IMR-90 (cell line): ENCODE measurements around the gene CACYBP. TPM values are rescaled to one million over a fixed set of nuclear protein-coding genes. Genes with fewer than 3 reads are reported as not detected.

Source experiments
- ATAC-seq: fragments of 200-7000 bp; cut with Tn5 transposase; 2 replicates; pipeline ENCODE4 v1.9.1; 2020; ENCODE audit warnings: low read depth, mild to moderate bottlenecking, moderate library complexity
- BruUV-seq: library from RNA; stranded (reverse); fragments of 400-500 nt; replicated peaks from 2 replicates; lab custom pipeline; 2021; lab: Mats Ljungman, UMichigan
- CTCF ChIA-PET: fragments of 300-600 bp; formaldehyde crosslinking; extraction: SDS; loops from one replicate; lab custom pipeline; 2021; ENCODE audit warnings: antibody characterized with exemption; lab: Yijun Ruan, JAX
- POLR2A ChIA-PET: fragments of 300-600 bp; sonication (Branson Sonifier 250); formaldehyde crosslinking; loops from one replicate; lab custom pipeline; 2022; ENCODE audit warnings: antibody characterized with exemption; ENCODE audit not compliant: unreplicated experiment; lab: Charles Lee
- DNase-seq: peaks from one replicate; pipeline ENCODE4 v3.0.0; 2013
- H2AFZ ChIP-seq: replicated peaks from 2 replicates; pipeline ENCODE3; 2013; ENCODE audit warnings: low read length, mild to moderate bottlenecking; ENCODE audit not compliant: poor library complexity
- H2AK5ac ChIP-seq: 2 replicates; pipeline ENCODE4 v1.6.1; 2013; ENCODE audit warnings: low read depth, low read length, inconsistent platforms
- H2AK9ac ChIP-seq: replicated peaks from 2 replicates; pipeline ENCODE3; 2013; ENCODE audit warnings: mild to moderate bottlenecking, low read depth, low read length, moderate library complexity; ENCODE audit not compliant: poor library complexity
- H2BK120ac ChIP-seq: 2 replicates; pipeline ENCODE4 v1.6.1; 2013; ENCODE audit warnings: low read depth, low read length, inconsistent platforms
- H2BK15ac ChIP-seq: 3 replicates; pipeline ENCODE4 v1.6.1; 2013; ENCODE audit warnings: low read depth, low read length, inconsistent platforms
- H2BK20ac ChIP-seq: 2 replicates; pipeline ENCODE4 v1.6.1; 2013; ENCODE audit warnings: low read depth, mild to moderate bottlenecking, inconsistent platforms, low read length, moderate library complexity
- H2BK5ac ChIP-seq: 2 replicates; pipeline ENCODE4 v1.6.1; 2013; ENCODE audit warnings: mild to moderate bottlenecking, low read depth, low read length, inconsistent platforms; ENCODE audit not compliant: poor library complexity, severe bottlenecking
- H3K14ac ChIP-seq: replicated peaks from 2 replicates; pipeline ENCODE4 v1.6.1; 2013; ENCODE audit warnings: low read depth, low read length, inconsistent platforms
- H3K18ac ChIP-seq: 2 replicates; pipeline ENCODE4 v1.6.1; 2013; ENCODE audit warnings: low read depth, low read length, control low read depth
- H3K23ac ChIP-seq: 2 replicates; pipeline ENCODE4 v1.6.1; 2013; ENCODE audit warnings: low read depth, low read length, inconsistent platforms
- H3K27ac ChIP-seq: 2 replicates; pipeline ENCODE4 v1.5.1; 2013; ENCODE audit warnings: mild to moderate bottlenecking, control low read depth, low read length; ENCODE audit not compliant: insufficient read depth
- H3K27me3 ChIP-seq: 2 replicates; pipeline ENCODE4 v1.6.1; 2013; ENCODE audit warnings: low read length; ENCODE audit not compliant: control insufficient read depth, insufficient read depth
- H3K36me3 ChIP-seq: 2 replicates; pipeline ENCODE4 v1.6.1; 2013; ENCODE audit warnings: low read length, mixed read lengths; ENCODE audit not compliant: control insufficient read depth, insufficient read depth
- H3K4ac ChIP-seq: 2 replicates; pipeline ENCODE4 v1.6.1; 2013; ENCODE audit warnings: low read depth, low read length, inconsistent platforms
- H3K4me1 ChIP-seq: 2 replicates; pipeline ENCODE4 v1.6.1; 2013; ENCODE audit warnings: low read length, mixed read lengths; ENCODE audit not compliant: control insufficient read depth, insufficient read depth
- H3K4me2 ChIP-seq: 2 replicates; pipeline ENCODE4 v1.6.1; 2013; ENCODE audit warnings: low read depth, mild to moderate bottlenecking, control low read depth, low read length, moderate library complexity
- H3K4me3 ChIP-seq: 2 replicates; pipeline ENCODE4 v1.5.1; 2013; ENCODE audit warnings: low read depth, mild to moderate bottlenecking, control low read depth, low read length, moderate library complexity; ENCODE audit not compliant: insufficient read depth
- H3K56ac ChIP-seq: 2 replicates; pipeline ENCODE4 v1.6.1; 2013; ENCODE audit warnings: low read length, inconsistent platforms; ENCODE audit not compliant: insufficient read depth; ENCODE audit errors: extremely low read depth
- H3K79me1 ChIP-seq, 2 experiments: 2 replicates each; pipeline ENCODE4 v1.6.1; 2013; ENCODE audit warnings: low read length in 2 of 2, inconsistent platforms in 1 of 2, low read depth in 1 of 2
- H3K9ac ChIP-seq: 2 replicates; pipeline ENCODE4 v1.6.1; 2013; ENCODE audit warnings: low read depth, low read length, control low read depth
- H3K9me1 ChIP-seq: 2 replicates; pipeline ENCODE4 v1.6.1; 2013; ENCODE audit warnings: low read length, inconsistent platforms; ENCODE audit not compliant: insufficient read depth
- H3K9me3 ChIP-seq: 2 replicates; pipeline ENCODE4 v1.6.1; 2013; ENCODE audit warnings: low read length; ENCODE audit not compliant: control insufficient read depth, insufficient read depth
- H4K20me1 ChIP-seq: 2 replicates; pipeline ENCODE4 v1.6.1; 2013; ENCODE audit warnings: low read length, inconsistent platforms; ENCODE audit not compliant: insufficient read depth
- H4K5ac ChIP-seq: 2 replicates; pipeline ENCODE4 v1.6.1; 2013; ENCODE audit warnings: mild to moderate bottlenecking, low read depth, low read length, control low read depth
- H4K8ac ChIP-seq, 2 experiments: 2 replicates each; pipeline ENCODE4 v1.6.1; 2013; ENCODE audit warnings: low read depth in 2 of 2, low read length in 2 of 2, control low read depth in 1 of 2, inconsistent platforms in 1 of 2
- H4K91ac ChIP-seq: 2 replicates; pipeline ENCODE4 v1.6.1; 2013; ENCODE audit warnings: low read depth, low read length, inconsistent platforms; ENCODE audit not compliant: insufficient read depth
- CEBPB ChIP-seq: IDR thresholded peaks from 2 replicates; pipeline ENCODE4 v1.6.1; 2012; ENCODE audit warnings: low read depth, low read length, improper control_type of control experiment
- CHD1 ChIP-seq: IDR thresholded peaks from 2 replicates; pipeline ENCODE4 v1.6.1; 2012; ENCODE audit warnings: low read depth, low read length, improper control_type of control experiment
- MAFK ChIP-seq: IDR thresholded peaks from 2 replicates; pipeline ENCODE4 v1.6.1; 2012; ENCODE audit warnings: low read depth, low read length, improper control_type of control experiment
- MAZ ChIP-seq: IDR thresholded peaks from 2 replicates; pipeline ENCODE4 v1.6.1; 2012; ENCODE audit warnings: low read depth, mild to moderate bottlenecking, low read length, improper control_type of control experiment, moderate library complexity, borderline replicate concordance
- MXI1 ChIP-seq: IDR thresholded peaks from 2 replicates; pipeline ENCODE4 v1.6.1; 2012; ENCODE audit warnings: low read depth, mild to moderate bottlenecking, low read length, moderate library complexity, borderline replicate concordance
- NFE2L2 ChIP-seq: fragments of 150-350 bp; IDR thresholded peaks from 2 replicates; pipeline ENCODE4 v1.6.1; 2016; ENCODE audit warnings: low read depth, mild to moderate bottlenecking, low read length
- RCOR1 ChIP-seq: IDR thresholded peaks from 2 replicates; pipeline ENCODE4 v1.6.1; 2012; ENCODE audit warnings: mild to moderate bottlenecking, low read length, improper control_type of control experiment; ENCODE audit not compliant: insufficient replicate concordance
- SMC3 ChIP-seq: fragments of 150-350 bp; IDR thresholded peaks from 2 replicates; pipeline ENCODE4 v1.6.1; 2016; ENCODE audit warnings: low read depth, mild to moderate bottlenecking, antibody characterized with exemption, low read length, moderate library complexity
- WGBS, 2 experiments: methylation state at CpG; one replicate each; pipeline versions ENCODE4 v1.1.5 to v1.1.7; 2013; ENCODE audit warnings: missing lambda C conversion rate in 2 of 2; ENCODE audit not compliant: insufficient read length in 1 of 2; ENCODE audit errors: extremely low coverage in 2 of 2; 5-methylcytosine and 5-hydroxymethylcytosine counted together
- dilution Hi-C: fragments of 300-500 bp; cut with HindIII; formaldehyde crosslinking; loops from one replicate; pipeline ENCODE4 v1.14.3; 2018; ENCODE audit warnings: low sequenced_read_pairs; ENCODE audit not compliant: unreplicated experiment
- in situ Hi-C: fragments of 300-500 bp; cut with MboI; formaldehyde crosslinking; loops from 3 replicates; pipeline ENCODE4 v1.14.3; 2019; ENCODE audit warnings: low sequenced_read_pairs, inconsistent platforms, mixed read lengths
- intact Hi-C: fragments of 100-400 bp; cut with micrococcal nuclease; formaldehyde crosslinking; loops from 2 replicates; pipeline ENCODE4 v1.10.0; 2022
- polyA plus RNA-seq, 3 experiments: library from polyadenylated mRNA; depleted of rRNA; stranded (reverse); fragments of >200 nt; gene quantifications; 2 replicates each; pipeline ENCODE4 v1.2.3, GENCODE V29; 2012; ENCODE audit warnings: low replicate concordance in 1 of 3
- total RNA-seq: library from RNA; depleted of rRNA; stranded (reverse); fragments of >200 nt; gene quantifications from 2 replicates; pipeline ENCODE4 v1.2.3, GENCODE V29; 2012
- TF ChIP-seq, protein P1 (sequence below): conservative IDR thresholded peaks from 2 replicates; pipeline ENCODE4 v1.5.1; 2012; ENCODE audit warnings: mild to moderate bottlenecking, low read depth, low read length, improper control_type of control experiment
- TF ChIP-seq, protein P2 (sequence below): fragments of 150-350 bp; IDR thresholded peaks from 2 replicates; pipeline ENCODE4 v1.6.1; 2016; ENCODE audit warnings: low read depth, mild to moderate bottlenecking, low read length, moderate library complexity, borderline replicate concordance

Gene CACYBP
- total and polyA plus RNA-seq, 2 of the 4 experiments (the other 2 are of a cell fraction), result 61.8 to 62.8 TPM

DNA sequence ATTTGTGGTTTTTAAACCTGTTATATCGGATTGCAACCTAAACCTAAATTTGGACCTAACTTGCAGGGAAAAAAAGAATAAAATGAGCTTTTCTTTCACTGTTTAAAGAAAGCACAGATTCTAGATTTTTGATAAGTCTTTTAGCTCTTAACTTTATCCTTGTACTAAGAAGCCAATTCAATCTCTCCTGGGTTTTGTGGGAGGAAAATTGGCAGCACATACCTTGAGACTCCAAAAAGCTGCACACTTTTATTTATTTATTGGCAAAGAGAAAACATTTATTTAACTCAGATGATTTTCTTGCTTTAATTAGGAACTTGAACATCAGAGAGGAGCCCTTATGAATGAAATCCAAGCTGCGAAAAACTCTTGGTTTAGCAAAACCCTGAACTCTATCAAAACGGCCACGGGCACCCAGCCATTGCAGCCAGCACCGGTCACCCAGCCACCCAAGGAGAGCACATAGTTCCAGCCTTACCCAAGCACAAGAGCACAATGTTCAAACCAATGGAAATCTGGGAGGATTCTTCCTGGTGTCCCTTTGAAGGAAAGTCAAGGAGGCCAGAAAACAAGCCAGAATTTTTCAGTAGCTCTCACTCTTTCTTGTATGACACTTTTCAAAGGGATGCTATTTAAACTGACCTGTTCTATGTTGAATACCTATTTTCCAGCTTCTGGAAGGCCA, 10.1 kb upstream of the CACYBP start (continued):
- TF ChIP-seq MAZ, result no peak

DNA sequence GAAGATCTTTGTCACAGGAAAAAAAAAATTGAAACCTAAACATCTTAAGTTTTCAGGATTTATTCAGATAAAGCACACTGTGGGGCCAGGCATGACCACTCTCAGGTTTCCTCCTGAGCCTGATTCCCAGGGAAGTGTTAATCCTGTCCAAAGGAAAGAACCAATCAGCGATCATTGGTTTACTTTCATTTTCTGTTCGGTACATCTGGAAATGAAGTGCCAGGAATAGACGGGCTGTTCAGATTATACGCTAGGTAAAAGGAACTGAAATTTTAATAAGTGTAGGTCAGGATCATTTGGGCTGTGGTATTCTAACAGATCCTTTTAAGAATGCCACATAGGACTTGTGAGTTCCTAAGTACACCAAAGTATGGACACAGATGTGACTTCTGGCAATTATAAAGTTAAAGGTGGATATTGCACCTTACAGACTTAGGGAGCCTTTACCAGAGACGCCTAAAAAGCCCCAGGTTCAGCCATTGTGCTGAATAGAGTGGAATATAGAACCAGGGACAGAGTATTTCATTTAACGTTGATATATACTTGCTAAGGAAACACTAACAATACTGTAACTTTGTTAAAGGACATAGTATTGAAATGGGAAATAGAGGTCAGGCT, 9.3 kb upstream of the CACYBP start:
- Histone ChIP-seq H2BK15ac (no peak overlapping the region), H4K5ac (no peak overlapping the region), H3K23ac (no peak overlapping the region), H3K9ac (peak overlapping the region; percentile 53; the same call in 1 of the 2 replicates), H3K79me1 (no peaks in the 10 kb centered on the region), H3K9me1 (no peaks in the 10 kb centered on the region), H2BK120ac (no peak overlapping the region; the same call in 1 of the 2 replicates), H2AFZ (no peak overlapping the region), H3K36me3 (no peaks in the 10 kb centered on the region), H3K9me3 (no peaks in the 10 kb centered on the region), H4K20me1 (no peaks in the 10 kb centered on the region), H2AK5ac (no peak overlapping the region), H2BK20ac (no peak overlapping the region), H3K4me3 (peak overlapping the region; percentile 47; the same call in 1 of the 2 replicates), H3K27me3 (no peaks in the 10 kb centered on the region), H3K18ac (0 out of 2 replicates have a peak overlapping the region, but pooled peaks have one; percentile 33), H3K4me2 (peak overlapping the region; percentile 47; the same call in 1 of the 2 replicates), H3K4ac (no peak overlapping the region; the same call in 1 of the 2 replicates), H3K14ac (no peak overlapping the region), H3K56ac (no peak overlapping the region), H3K27ac (peak overlapping the region; percentile 33; the same call in 1 of the 2 replicates), H2AK9ac (no peak overlapping the region), H3K4me1 (no peaks in the 10 kb centered on the region; the same call in 1 of the 2 replicates), H2BK5ac (no peak overlapping the region), H4K91ac (no peak overlapping the region), H4K8ac (peak overlapping the region; percentile 6 to 38; a peak in 2 of 4 replicates)
- peak; percentile 61 for DNase-seq
- ChIA-PET POLR2A (no interaction called here), CTCF (interaction anchor here (1.2 kb wide), 1 partner anchor 156 kb away, joined by 3 read pairs; no protein-coding TSS in a partner anchor)
- in situ Hi-C loops, result loop anchor here (5.0 to 25.0 kb wide), 2 partner anchors 218 to 728 kb away; no protein-coding TSS in a partner anchor
- dilution Hi-C loops, result no loop called here
- intact Hi-C loops, result no loop called here
- 60% methylated on average over 2 of the region's 6 CpGs; no CpG with 5 or more reads in 1 of the 2 experiments for WGBS, 2 experiments
- BruUV-seq, result no TSS peak
- ATAC-seq, result peak; percentile 83
- TF ChIP-seq, protein P1, sequence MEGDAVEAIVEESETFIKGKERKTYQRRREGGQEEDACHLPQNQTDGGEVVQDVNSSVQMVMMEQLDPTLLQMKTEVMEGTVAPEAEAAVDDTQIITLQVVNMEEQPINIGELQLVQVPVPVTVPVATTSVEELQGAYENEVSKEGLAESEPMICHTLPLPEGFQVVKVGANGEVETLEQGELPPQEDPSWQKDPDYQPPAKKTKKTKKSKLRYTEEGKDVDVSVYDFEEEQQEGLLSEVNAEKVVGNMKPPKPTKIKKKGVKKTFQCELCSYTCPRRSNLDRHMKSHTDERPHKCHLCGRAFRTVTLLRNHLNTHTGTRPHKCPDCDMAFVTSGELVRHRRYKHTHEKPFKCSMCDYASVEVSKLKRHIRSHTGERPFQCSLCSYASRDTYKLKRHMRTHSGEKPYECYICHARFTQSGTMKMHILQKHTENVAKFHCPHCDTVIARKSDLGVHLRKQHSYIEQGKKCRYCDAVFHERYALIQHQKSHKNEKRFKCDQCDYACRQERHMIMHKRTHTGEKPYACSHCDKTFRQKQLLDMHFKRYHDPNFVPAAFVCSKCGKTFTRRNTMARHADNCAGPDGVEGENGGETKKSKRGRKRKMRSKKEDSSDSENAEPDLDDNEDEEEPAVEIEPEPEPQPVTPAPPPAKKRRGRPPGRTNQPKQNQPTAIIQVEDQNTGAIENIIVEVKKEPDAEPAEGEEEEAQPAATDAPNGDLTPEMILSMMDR, result no peak
- TF ChIP-seq SMC3 (no peak), MXI1 (no peak), CHD1 (no peak), CEBPB (no peak), RCOR1 (no peak), MAZ (no peak), NFE2L2 (no peak), MAFK (no peak)
- TF ChIP-seq, protein P2, sequence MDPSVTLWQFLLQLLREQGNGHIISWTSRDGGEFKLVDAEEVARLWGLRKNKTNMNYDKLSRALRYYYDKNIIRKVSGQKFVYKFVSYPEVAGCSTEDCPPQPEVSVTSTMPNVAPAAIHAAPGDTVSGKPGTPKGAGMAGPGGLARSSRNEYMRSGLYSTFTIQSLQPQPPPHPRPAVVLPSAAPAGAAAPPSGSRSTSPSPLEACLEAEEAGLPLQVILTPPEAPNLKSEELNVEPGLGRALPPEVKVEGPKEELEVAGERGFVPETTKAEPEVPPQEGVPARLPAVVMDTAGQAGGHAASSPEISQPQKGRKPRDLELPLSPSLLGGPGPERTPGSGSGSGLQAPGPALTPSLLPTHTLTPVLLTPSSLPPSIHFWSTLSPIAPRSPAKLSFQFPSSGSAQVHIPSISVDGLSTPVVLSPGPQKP, result no peak
